Measurements from ENCODE around the gene FARP2.
"Not testable (repeated sequence)": the region's sequence is repeated elsewhere in the genome, so short reads cannot be mapped to it uniquely, and the experiment has no call there.

FARP2 gene

DNA sequence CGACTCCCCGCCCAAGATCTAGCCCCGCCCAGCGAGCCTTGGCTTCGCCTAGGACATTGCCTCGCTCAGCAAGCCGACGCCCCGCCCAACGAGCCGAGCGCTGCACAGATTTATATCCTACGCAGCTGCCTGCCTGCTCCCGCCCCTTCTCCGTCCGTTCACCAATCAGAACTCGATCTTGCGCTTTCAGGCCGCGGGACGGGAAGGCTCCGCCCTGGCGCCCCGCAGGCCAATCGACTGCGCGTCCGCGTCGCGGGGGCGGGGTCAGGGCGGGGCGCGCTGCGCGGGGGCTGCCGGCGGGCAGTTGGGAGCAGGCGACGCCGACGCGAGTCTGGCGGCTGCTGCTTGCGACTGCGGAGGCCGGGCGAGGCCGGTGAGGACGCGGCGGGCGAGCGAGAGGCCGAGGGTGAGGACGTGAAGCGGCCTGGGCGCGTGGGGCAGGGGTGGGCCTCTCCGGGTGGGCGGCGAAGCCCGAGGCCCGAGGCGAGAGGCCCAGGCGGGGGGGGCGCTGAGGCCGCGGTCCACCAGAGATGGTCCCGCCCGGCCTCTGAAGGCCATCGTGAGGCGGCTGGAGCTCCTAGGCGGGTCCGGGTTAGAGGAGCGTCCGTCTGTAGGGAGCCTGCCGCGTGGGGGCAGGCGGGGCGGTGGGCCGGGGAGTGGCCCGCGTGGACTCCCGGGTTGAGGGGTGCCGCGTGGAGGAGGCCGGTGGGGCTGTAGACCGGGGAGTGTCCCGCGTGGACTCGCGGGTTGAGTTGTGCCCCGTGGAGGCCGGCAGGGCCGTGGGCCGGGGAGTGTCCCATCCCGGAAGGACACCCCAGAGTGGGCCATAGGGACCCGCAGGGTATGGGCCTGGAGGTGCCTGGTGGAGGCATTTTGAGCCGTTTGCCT, at the start of gene FARP2:
FARP2 (plus strand) TSS at position 303 of the 888 bp plus-strand sequence. CDS start 16,823 bp downstream, outside the sequence.
- peak; percentile 95 to 99 for DNase-seq

DNA sequence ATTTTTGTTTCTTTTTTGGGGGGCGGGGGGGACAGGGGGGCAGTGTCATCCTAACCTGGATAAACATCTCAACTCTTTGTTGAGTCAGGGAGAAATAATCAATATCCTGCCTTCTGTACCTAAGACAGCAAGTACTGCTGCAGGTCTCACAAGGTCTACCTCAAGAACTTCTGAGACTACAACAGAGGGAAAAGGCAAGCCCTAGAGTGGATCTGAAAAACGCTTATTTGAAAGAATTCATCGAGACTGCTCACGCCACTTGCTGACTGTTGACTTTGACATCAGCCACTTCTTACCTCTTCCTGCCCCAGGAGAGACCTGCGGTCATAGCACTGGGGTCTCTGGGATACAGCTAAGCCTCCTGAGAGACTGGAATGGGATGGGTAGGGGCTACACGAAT, 49.0 kb upstream of the FARP2 start:
- DNase-seq = no peak

GRCh38 chr2:241308267-241308666, 47.8 kb upstream of the FARP2 start:
- DNase-seq = no peak

GRCh38 chr2:241308832-241309500, 47.1 kb upstream of the FARP2 start:
- no peak for DNase-seq

DNA sequence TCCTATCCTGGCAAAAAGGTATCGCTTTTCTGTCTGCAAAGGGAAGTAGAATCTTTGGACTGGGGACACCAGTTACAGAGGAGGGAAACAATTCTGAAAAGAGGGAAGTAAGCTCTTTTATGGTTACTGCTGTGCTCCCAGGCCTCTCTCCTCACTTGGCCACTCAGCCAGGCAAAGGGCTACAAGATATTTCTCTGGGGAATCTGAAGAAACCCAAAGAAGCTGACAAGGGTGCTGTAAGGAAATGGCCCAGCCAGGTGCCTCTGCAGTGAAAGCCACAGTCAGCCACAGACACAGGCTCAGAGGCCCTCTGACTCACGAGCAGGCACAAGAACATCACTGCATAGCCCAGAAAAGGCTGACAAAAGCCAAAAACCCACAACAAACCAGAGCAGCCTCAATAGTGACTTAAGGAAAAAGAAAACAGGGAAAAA, 46.4 kb upstream of the FARP2 start:
- DNase-seq = peak; percentile 49 to 71

DNA sequence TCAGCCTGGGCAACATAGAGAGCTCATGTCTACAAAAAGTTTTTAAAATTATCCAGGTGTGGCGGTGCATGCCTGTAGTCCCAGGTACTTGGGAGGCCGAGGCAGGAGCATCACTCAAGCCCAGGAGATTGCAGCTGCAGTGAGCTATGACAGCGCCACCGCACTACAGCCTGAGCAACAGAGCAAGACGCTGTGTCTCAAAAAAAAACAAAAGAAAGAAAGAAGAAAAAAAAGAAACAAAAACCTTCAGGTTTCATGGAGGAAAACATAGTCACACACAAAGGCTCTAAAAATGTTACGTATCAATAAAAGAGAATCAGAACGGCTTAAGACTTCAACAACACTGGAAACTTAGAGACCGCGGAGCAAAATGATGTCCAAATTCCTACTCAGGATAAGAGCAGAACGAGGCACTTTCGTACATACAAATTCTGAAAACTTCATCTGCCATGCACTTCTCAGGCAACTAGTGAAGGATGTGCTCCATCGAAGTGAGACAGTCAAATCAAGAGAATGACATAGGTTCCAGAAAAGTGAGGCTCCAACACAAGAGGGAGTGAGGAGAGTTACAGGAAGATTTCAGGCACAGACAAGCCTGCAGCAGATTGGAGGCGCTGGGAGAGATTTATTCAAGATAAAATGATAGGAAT, 45.0 kb upstream of the FARP2 start:
- no peak for DNase-seq

DNA sequence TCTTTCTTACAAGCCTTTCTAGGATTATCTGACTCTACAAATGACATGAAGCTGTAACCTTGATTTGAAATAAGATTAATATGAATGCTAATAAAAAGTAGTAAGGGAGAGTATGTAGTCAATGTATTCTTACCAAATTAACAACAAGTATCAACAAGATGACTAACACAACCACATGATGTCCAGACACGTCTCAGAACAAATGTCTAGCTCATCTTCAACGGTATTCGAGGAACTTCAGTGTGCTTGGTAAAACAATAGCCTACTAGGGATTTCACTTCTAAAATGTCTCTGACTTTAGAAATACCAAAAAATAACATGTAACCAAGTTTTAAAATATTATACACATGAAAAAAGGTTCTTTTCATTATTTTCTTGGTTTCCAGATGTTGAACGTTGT, 44.0 kb upstream of the FARP2 start:
- no peak for DNase-seq

GRCh38 chr2:241313543-241314095, 42.5 kb upstream of the FARP2 start:
- DNase-seq = no peak

DNA sequence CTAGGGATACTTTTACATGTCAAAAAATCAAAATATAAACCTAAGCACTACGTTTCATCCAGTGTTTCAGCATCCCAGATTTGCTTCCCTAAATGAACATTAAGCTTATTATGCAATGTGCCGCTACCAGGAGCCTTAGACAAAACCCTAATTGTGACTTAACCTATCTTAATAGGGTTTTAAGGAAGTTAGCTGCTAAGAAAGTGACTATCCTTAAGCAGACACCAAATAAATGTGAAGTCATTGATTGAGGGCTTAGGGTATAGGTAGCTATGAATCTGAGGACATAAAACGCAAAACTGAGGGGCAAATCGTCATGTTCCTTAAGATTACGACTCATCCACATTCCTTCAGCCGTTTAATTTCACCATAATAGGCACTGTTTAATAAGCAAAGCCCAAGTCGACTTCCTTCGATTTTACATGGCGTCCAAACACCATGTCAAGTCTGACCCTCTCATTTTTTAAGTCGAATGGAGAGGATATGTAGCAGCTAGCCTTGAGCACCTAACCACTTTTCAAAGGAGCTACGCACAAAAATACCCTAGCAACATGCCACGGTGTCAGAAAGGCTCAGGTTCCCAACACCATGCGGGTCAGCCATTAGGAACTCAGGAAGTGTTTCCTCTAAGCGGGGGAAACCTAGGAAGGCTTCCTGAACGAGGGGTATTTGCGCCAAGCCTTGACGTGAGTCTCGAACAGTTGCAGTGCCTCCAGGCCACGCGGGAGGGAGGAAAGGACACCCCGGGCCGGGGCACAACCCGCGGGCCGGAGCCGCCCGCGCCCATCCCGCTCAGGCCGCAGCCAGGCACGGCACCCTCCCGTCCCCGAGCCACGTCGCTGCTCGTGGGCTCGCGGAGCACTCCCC, 41.6 kb upstream of the FARP2 start:
- DNase-seq = no peak

DNA sequence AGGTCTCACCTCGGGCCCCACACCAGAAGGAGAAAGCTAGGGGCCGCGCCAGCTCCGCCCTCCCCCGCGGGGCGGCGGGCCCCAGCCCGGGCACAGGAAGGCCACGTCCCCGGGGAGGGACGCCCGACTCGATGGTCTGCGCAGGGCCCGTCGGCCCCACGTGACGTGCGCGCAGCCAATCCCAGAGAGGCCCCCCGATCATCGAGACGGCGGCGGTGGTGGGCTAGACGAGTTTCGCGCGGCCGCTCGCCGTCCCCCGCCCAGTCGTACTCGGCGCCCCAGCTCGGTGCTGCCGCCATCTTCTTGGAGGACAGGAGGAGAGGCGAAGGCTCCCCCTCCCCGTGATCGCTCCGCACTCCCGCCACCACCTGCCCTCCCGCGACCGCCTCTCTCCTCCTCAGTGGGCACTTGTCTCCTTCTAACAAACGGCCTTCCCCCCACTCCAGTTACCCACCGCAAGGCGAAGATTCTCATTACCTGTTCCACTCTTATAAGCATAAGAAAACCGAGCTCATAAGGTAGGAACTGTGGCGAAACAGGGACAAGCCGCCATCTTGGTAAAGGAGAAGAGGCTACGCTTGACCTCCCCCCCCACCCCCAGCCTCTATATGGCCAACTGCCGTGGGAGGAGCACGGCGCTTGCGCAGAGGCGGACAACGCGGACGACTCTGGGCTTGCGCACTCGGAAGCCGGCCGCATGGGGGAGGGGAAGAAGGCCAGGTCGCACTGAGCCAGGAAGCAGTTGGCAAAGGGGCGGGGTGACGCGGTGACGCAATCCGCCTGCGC, 40.8 kb upstream of the FARP2 start, which contains the start of gene HDLBP:
HDLBP (minus strand) TSS at position 580 of the 786 bp plus-strand sequence. CDS start 48,803 bp downstream, outside the sequence.
- peak; percentile 100 for DNase-seq

- DNase-seq = peak in 1 of 2 experiments; percentile 72
These were observed 40.0 kb upstream of the FARP2 start, which contains the start of gene SEPTIN2 for GRCh38 chr2:241315879-241316631. Gene SEPTIN2, plus strand, starts transcription at chr2:241315925. Its CDS starts 8,308 bp downstream, at chr2:241324233.

GRCh38 chr2:241316825-241317224, 39.3 kb upstream of the FARP2 start:
- DNase-seq = no peak

DNA sequence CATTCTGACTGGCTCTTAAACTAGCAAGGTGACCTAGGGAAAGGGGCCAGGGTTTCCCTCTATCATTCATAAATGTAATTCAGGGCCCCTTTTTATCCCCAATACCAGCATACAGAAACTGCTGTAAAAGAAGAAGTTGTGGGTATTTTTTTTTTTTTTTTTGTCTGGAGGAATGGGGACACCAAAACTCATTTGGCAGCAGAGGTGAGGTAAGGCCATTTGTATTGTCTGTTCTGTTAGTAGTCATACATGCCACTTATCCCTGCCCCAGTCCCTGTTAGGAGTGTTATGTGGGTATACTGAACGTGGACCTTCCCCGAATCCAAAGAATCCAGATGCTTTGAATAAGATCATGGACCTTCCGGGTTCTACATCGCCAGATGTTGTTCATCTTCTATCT, 38.7 kb upstream of the FARP2 start:
- no peak for DNase-seq

- DNase-seq = not testable (repeated sequence)
These were observed 37.3 kb upstream of the FARP2 start for GRCh38 chr2:241318830-241319229.

GRCh38 chr2:241320394-241320793, 35.7 kb upstream of the FARP2 start:
- DNase-seq = no peak

DNA sequence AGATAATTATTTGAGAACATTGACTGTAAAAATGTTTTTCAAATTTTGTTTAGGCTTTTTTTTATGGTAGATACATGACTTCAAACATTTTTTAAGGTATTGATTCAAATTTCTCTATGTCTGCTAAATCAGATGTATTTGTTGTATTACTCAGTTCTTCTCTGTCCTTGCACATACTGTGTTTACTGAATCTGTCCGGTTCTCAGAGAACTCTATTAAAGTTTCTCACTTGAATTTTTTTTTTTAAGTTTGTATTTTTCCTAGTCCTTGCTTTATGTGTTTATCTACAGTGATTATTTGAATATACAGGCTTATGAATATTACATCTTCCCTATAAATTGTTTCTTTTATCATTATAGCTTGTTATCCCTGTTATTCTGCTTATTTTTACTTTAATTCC, 35.1 kb upstream of the FARP2 start:
- no peak for DNase-seq

GRCh38 chr2:241321886-241322285, 34.2 kb upstream of the FARP2 start:
- DNase-seq = no peak

GRCh38 chr2:241323778-241324177, 32.3 kb upstream of the FARP2 start:
- no peak for DNase-seq

DNA sequence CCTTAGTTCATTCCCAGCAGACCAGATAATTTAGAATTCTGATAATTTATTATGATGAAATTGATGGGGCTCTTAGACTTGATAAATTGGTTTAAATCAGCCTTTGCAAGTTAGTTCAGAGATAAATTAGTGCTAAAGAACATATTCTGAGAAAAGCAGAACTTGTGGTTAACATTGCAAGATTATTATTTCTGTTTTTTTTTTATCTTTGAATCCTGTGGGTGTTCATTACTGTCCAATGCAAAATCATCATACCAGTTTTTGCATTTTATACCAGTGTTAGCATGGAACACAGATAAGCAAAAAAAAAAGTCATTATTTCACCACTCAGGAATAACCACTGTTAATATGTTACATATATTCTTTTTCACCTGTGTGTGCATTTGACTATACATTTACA, 31.3 kb upstream of the FARP2 start:
- DNase-seq = no peak

DNA sequence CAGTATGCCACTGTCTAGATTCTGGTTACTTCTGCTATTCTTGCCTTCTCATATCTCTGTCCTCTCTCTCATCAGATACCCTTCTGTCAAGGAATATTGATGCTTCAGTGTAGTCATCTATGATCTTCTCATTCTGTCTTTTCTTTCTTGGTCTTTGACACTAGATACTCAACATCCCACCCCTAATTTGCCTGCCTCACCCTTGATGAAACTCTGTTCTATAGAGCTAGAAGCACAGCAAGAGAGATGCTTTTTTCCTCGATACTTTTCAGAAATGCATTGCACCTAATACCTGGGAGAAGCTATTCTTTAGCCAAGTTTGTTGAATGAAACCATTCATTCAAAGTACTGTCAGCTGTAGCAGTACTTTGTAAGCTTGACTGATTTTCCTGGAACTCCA, 30.8 kb upstream of the FARP2 start:
- DNase-seq = no peak

Measured in stimulated activated CD4-positive, alpha-beta T cell treated with anti-CD3 and anti-CD28 coated beads, Interleukin-4, amount 100 ng/mL, for 4 hours (primary cell).